ENCODE results near the gene CA5B.
A peak's percentile ranks its signal among the peaks of the same experiment; 100 is the strongest.
"Not testable (repeated sequence)": the region's sequence is repeated elsewhere in the genome, so short reads cannot be mapped to it uniquely, and the experiment has no call there.

The CA5B gene

GRCh38 chrX:15815779-15816437, 77.8 kb downstream of the CA5B start:
- DNase-seq: peak; percentile 63

GRCh38 chrX:15816438-15816809, 78.4 kb downstream of the CA5B start:
- DNase-seq: no peak

GRCh38 chrX:15816886-15817285, 78.8 kb downstream of the CA5B start:
- peak; percentile 84 for DNase-seq

GRCh38 chrX:15820106-15821073, 82.3 kb downstream of the CA5B start:
- peak; percentile 30 for DNase-seq

- no peak for DNase-seq
These were observed 84.9 kb downstream of the CA5B start for GRCh38 chrX:15822922-15823321.

GRCh38 chrX:15825936-15826335, 87.9 kb downstream of the CA5B start:
- DNase-seq: no peak

GRCh38 chrX:15829217-15829616, 91.1 kb downstream of the CA5B start:
- no peak for DNase-seq

GRCh38 chrX:15831347-15831746, 93.3 kb downstream of the CA5B start:
- DNase-seq: not testable (repeated sequence)

GRCh38 chrX:15834053-15834452, 96.0 kb downstream of the CA5B start:
- no peak for DNase-seq

- DNase-seq: no peak
These were observed 96.9 kb downstream of the CA5B start for GRCh38 chrX:15834827-15835595.
